MM.1S (cell line): ENCODE measurements around the gene MUSK.

Source experiments
- DNase-seq: peaks from one replicate; pipeline ENCODE4 v3.0.0-alpha.2; 2015
- H2AFZ ChIP-seq: fragments of 300-600 bp; sonication (generic); 2 replicates; pipeline ENCODE4 v1.6.0; 2016; ENCODE audit warnings: antibody characterized with exemption, low read length
- H3F3A ChIP-seq: fragments of 300-600 bp; sonication (generic); 2 replicates; pipeline ENCODE4 v1.6.1; 2016; ENCODE audit warnings: mild to moderate bottlenecking, antibody characterized with exemption, low read length, moderate library complexity, mixed read lengths; ENCODE audit not compliant: insufficient read depth
- H3K27ac ChIP-seq: fragments of 300-600 bp; sonication (generic); 2 replicates; pipeline ENCODE4 v1.5.1; 2016; ENCODE audit warnings: mild to moderate bottlenecking, low read length
- H3K27me3 ChIP-seq: fragments of 300-600 bp; sonication (generic); replicated peaks from 2 replicates; pipeline ENCODE4 v1.6.0; 2016; ENCODE audit warnings: low read length; ENCODE audit not compliant: insufficient read depth
- H3K36me3 ChIP-seq: fragments of 300-600 bp; sonication (generic); replicated peaks from 2 replicates; pipeline ENCODE4 v1.6.1; 2016; ENCODE audit warnings: mild to moderate bottlenecking, low read length, mixed read lengths; ENCODE audit not compliant: insufficient read depth
- H3K4me1 ChIP-seq: fragments of 300-600 bp; sonication (generic); 2 replicates; pipeline ENCODE4 v1.6.1; 2016; ENCODE audit warnings: low read length, mixed read lengths
- H3K4me2 ChIP-seq: fragments of 300-600 bp; sonication (generic); 2 replicates; pipeline ENCODE4 v1.6.0; 2016; ENCODE audit warnings: low read depth, low read length
- H3K4me3 ChIP-seq: fragments of 300-600 bp; sonication (generic); 2 replicates; pipeline ENCODE4 v1.5.1; 2016; ENCODE audit warnings: low read length, mixed read lengths
- H3K79me2 ChIP-seq: fragments of 300-600 bp; sonication (generic); 2 replicates; pipeline ENCODE4 v1.6.1; 2016; ENCODE audit warnings: mixed run types, low read length, mixed read lengths
- H3K9ac ChIP-seq: fragments of 300-600 bp; sonication (generic); 2 replicates; pipeline ENCODE4 v1.6.1; 2016; ENCODE audit warnings: low read length, mixed read lengths
- H3K9me2 ChIP-seq: fragments of 300-600 bp; sonication (generic); replicated peaks from 2 replicates; pipeline ENCODE4 v1.6.1; 2016; ENCODE audit warnings: mild to moderate bottlenecking, low read length, mixed read lengths; ENCODE audit not compliant: insufficient read depth
- H3K9me3 ChIP-seq: fragments of 300-600 bp; sonication (generic); replicated peaks from 2 replicates; pipeline ENCODE4 v1.6.1; 2016; ENCODE audit warnings: mild to moderate bottlenecking, low read length, mixed read lengths; ENCODE audit not compliant: insufficient read depth
- H4K20me1 ChIP-seq: fragments of 300-600 bp; sonication (generic); 2 replicates; pipeline ENCODE4 v1.6.1; 2016; ENCODE audit warnings: mild to moderate bottlenecking, low read length, moderate library complexity, mixed read lengths; ENCODE audit not compliant: insufficient read depth
- CTCF ChIP-seq: fragments of 300-600 bp; sonication (generic); IDR thresholded peaks from 2 replicates; pipeline ENCODE4 v1.5.1; 2016; ENCODE audit warnings: antibody characterized with exemption, low read length, mixed read lengths
- EZH2 ChIP-seq: fragments of 300-600 bp; sonication (generic); optimal IDR thresholded peaks from 2 replicates; pipeline ENCODE3; 2017; ENCODE audit warnings: low read depth, mild to moderate bottlenecking, antibody characterized with exemption, low read length, mixed read lengths
- EZH2phosphoT487 ChIP-seq: fragments of 300-600 bp; sonication (generic); IDR thresholded peaks from 2 replicates; pipeline ENCODE4 v1.6.1; 2018; ENCODE audit warnings: antibody characterized with exemption, low read length

The MUSK gene

GRCh38 chr9:110744715-110745384 lies 76.3 kb downstream of the MUSK start:
- Histone ChIP-seq H3K36me3 (no peaks in the 10 kb centered on the region), H3K4me3 (no peak overlapping the region), H3K9me2 (no peaks in the 10 kb centered on the region), H3K9ac (no peak overlapping the region), H4K20me1 (no peaks in the 10 kb centered on the region), H3K4me1 (no peaks in the 10 kb centered on the region), H3K79me2 (no peaks in the 10 kb centered on the region), H3K9me3 (no peaks in the 10 kb centered on the region), H3F3A (no peaks in the 10 kb centered on the region), H2AFZ (no peak overlapping the region), H3K27ac (no peak overlapping the region), H3K4me2 (no peak overlapping the region), H3K27me3 (no peaks in the 10 kb centered on the region)
- no peak for DNase-seq
- no peak for TF ChIP-seq EZH2phosphoT487

GRCh38 chr9:110745676-110746075 lies 77.1 kb downstream of the MUSK start:
- no peaks in the 10 kb centered on the region for H3K4me1 ChIP-seq
- H3K9me3 ChIP-seq, result no peaks in the 10 kb centered on the region
- no peak overlapping the region for H2AFZ ChIP-seq
- H3K9me2 ChIP-seq, result no peaks in the 10 kb centered on the region
- no peaks in the 10 kb centered on the region for H3F3A ChIP-seq
- DNase-seq, result no peak
- no peaks in the 10 kb centered on the region for H4K20me1 ChIP-seq
- H3K9ac ChIP-seq, result no peak overlapping the region
- no peaks in the 10 kb centered on the region for H3K27me3 ChIP-seq
- TF ChIP-seq CTCF (no peak), EZH2 (no peak), EZH2phosphoT487 (no peak)
- no peak overlapping the region for H3K4me2 ChIP-seq
- H3K4me3 ChIP-seq, result no peak overlapping the region
- H3K79me2 ChIP-seq, result no peaks in the 10 kb centered on the region
- H3K36me3 ChIP-seq, result no peaks in the 10 kb centered on the region
- no peak overlapping the region for H3K27ac ChIP-seq

- no peak overlapping the region for H3K4me2 ChIP-seq
- H3K9me2 ChIP-seq, result no peaks in the 10 kb centered on the region
- no peaks in the 10 kb centered on the region for H3F3A ChIP-seq
- no peaks in the 10 kb centered on the region for H3K79me2 ChIP-seq
- TF ChIP-seq EZH2phosphoT487 (no peak), CTCF (no peak), EZH2 (no peak)
- H4K20me1 ChIP-seq, result no peaks in the 10 kb centered on the region
- no peak overlapping the region for H3K4me3 ChIP-seq
- H3K9me3 ChIP-seq, result no peaks in the 10 kb centered on the region
- no peaks in the 10 kb centered on the region for H3K4me1 ChIP-seq
- no peak overlapping the region for H2AFZ ChIP-seq
- no peaks in the 10 kb centered on the region for H3K27me3 ChIP-seq
- no peak overlapping the region for H3K27ac ChIP-seq
- H3K9ac ChIP-seq, result no peak overlapping the region
- DNase-seq, result no peak
- H3K36me3 ChIP-seq, result no peaks in the 10 kb centered on the region
Measured at GRCh38 chr9:110746211-110746930, 77.8 kb downstream of the MUSK start.
